Activated CD4-positive, alpha-beta T cell treated with anti-CD3 and anti-CD28 coated beads, Interleukin-2, amount 10 ng/mL, durations not matched to agents 7 days and 5 days (primary cell): ENCODE results near the gene UBE2Z. TPM values are rescaled to one million over a fixed set of nuclear protein-coding genes. Genes with fewer than 3 reads are reported as not detected.
A peak's percentile ranks its signal among the peaks of the same experiment; 100 is the strongest.
"Not testable (repeated sequence)": the region's sequence is repeated elsewhere in the genome, so short reads cannot be mapped to it uniquely, and the experiment has no call there.

Experiments used
- CTCF ChIA-PET: fragments of 350-600 bp; sonication (Branson Sonifier 250); formaldehyde crosslinking; loops from one replicate; lab custom pipeline; 2021; ENCODE audit warnings: antibody characterized with exemption; lab: Charles Lee
- POLR2A ChIA-PET: fragments of 350-600 bp; sonication (Branson Sonifier 250); formaldehyde crosslinking; loops from one replicate; lab custom pipeline; 2021; ENCODE audit warnings: antibody characterized with exemption; lab: Charles Lee
- DNase-seq: peaks from one replicate; pipeline ENCODE4 v3.0.0-alpha.2; 2020
- H3K27ac Mint-ChIP-seq: one replicate; pipeline ENCODE4 v1.8.0; 2021; ENCODE audit warnings: mild to moderate bottlenecking, moderate library complexity, mixed read lengths
- H3K27me3 Mint-ChIP-seq: one replicate; pipeline ENCODE4 v1.8.0; 2021; ENCODE audit warnings: mixed read lengths
- H3K36me3 Mint-ChIP-seq: one replicate; pipeline ENCODE4 v1.8.0; 2021; ENCODE audit warnings: low read depth, mixed read lengths
- H3K4me1 Mint-ChIP-seq: one replicate; pipeline ENCODE4 v1.8.0; 2021; ENCODE audit warnings: mixed read lengths
- H3K4me3 Mint-ChIP-seq: one replicate; pipeline ENCODE4 v1.8.0; 2021; ENCODE audit warnings: mild to moderate bottlenecking, moderate library complexity, mixed read lengths
- H3K9me3 Mint-ChIP-seq: one replicate; pipeline ENCODE4 v1.8.0; 2021; ENCODE audit warnings: mixed read lengths
- total RNA-seq, 2 experiments: library from RNA; stranded (reverse); gene quantifications; one replicate each; pipeline ENCODE4 v1.2.3, GENCODE V29; 2021

Gene UBE2Z
- total RNA-seq, 2 experiments from 2014 or later: 74.5 to 76.5 TPM

- peaks cover 63% of the 10 kb centered on the region for H3K36me3 Mint-ChIP-seq
- no peak for DNase-seq
- ChIA-PET CTCF (interaction anchor here (1.2 to 2.0 kb wide), 3 partner anchors 8 to 22 kb away, joined by 3 to 5 read pairs (median 4); partner anchors contain the start of gene SNF8), POLR2A (no interaction called here)
- no peak overlapping the region for H3K4me3 Mint-ChIP-seq
- H3K9me3 Mint-ChIP-seq: no peaks in the 10 kb centered on the region
- no peak overlapping the region for H3K27ac Mint-ChIP-seq
- H3K27me3 Mint-ChIP-seq: no peaks in the 10 kb centered on the region
- no peaks in the 10 kb centered on the region for H3K4me1 Mint-ChIP-seq
These were observed 22.2 kb downstream of the UBE2Z start for GRCh38 chr17:48930435-48930873.

- Mint-ChIP-seq H3K9me3 (no peaks in the 10 kb centered on the region), H3K27ac (no peak overlapping the region), H3K27me3 (no peaks in the 10 kb centered on the region), H3K4me3 (no peak overlapping the region), H3K4me1 (no peaks in the 10 kb centered on the region), H3K36me3 (peaks cover 62% of the 10 kb centered on the region)
- CTCF ChIA-PET: interaction anchor here (1.0 kb wide), 1 partner anchor 119 kb away, joined by 3 read pairs; no protein-coding TSS in a partner anchor
- POLR2A ChIA-PET: no interaction called here
- DNase-seq: no peak
These were observed 24.8 kb downstream of the UBE2Z start for GRCh38 chr17:48933035-48933434.

GRCh38 chr17:48944515-48945260 is 36.5 kb downstream of the UBE2Z start, which contains the start of gene SNF8:
SNF8 (minus strand) TSS chr17:48944842; CDS start chr17:48944734, 108 bp downstream.
- DNase-seq: peak; percentile 95
- ChIA-PET CTCF (interaction anchor here (0.6 to 1.4 kb wide), 7 partner anchors 12 to 456 kb away, joined by 3 to 5 read pairs (median 3); no protein-coding TSS in a partner anchor), POLR2A (interaction anchor here (0.5 to 0.9 kb wide), 2 partner anchors 47 to 510 kb away, joined by 4 to 9 read pairs; no protein-coding TSS in a partner anchor)
- H3K27ac Mint-ChIP-seq: peak within 1 kb of the TSS; percentile 100
- H3K27me3 Mint-ChIP-seq: no peaks in the 10 kb centered on the region
- peaks cover 13% of the 10 kb centered on the region for H3K36me3 Mint-ChIP-seq
- peak within 1 kb of the TSS; percentile 100 for H3K4me3 Mint-ChIP-seq
- peaks cover 25% of the 10 kb centered on the region for H3K4me1 Mint-ChIP-seq
- no peaks in the 10 kb centered on the region for H3K9me3 Mint-ChIP-seq

GRCh38 chr17:48945261-48945651 is 37.0 kb downstream of the UBE2Z start:
- CTCF ChIA-PET: interaction anchor here (1.0 to 1.4 kb wide), 3 partner anchors 14 to 202 kb away, joined by 3 to 5 read pairs (median 3); no protein-coding TSS in a partner anchor
- not testable (repeated sequence) for H3K9me3 Mint-ChIP-seq, H3K27me3 Mint-ChIP-seq, DNase-seq
- POLR2A ChIA-PET: interaction anchor here (0.9 kb wide), 1 partner anchor 47 kb away, joined by 4 read pairs; no protein-coding TSS in a partner anchor
- Mint-ChIP-seq H3K27ac (peak overlapping the region; percentile 100), H3K36me3 (peaks cover 13% of the 10 kb centered on the region), H3K4me1 (peaks cover 25% of the 10 kb centered on the region), H3K4me3 (peak overlapping the region; percentile 100)

GRCh38 chr17:48951572-48951971 is 43.4 kb downstream of the UBE2Z start:
- H3K27ac Mint-ChIP-seq: no peak overlapping the region
- DNase-seq: no peak
- peaks cover 5% of the 10 kb centered on the region for H3K27me3 Mint-ChIP-seq
- H3K4me3 Mint-ChIP-seq: no peak overlapping the region
- H3K36me3 Mint-ChIP-seq: no peaks in the 10 kb centered on the region
- POLR2A ChIA-PET: no interaction called here
- H3K9me3 Mint-ChIP-seq: no peaks in the 10 kb centered on the region
- CTCF ChIA-PET: interaction anchor here (0.9 kb wide), 1 partner anchor 21 kb away, joined by 4 read pairs; no protein-coding TSS in a partner anchor
- H3K4me1 Mint-ChIP-seq: no peaks in the 10 kb centered on the region

- Mint-ChIP-seq H3K4me1 (no peaks in the 10 kb centered on the region), H3K27me3 (peaks cover 5% of the 10 kb centered on the region), H3K36me3 (no peaks in the 10 kb centered on the region), H3K4me3 (no peak overlapping the region), H3K27ac (no peak overlapping the region), H3K9me3 (no peaks in the 10 kb centered on the region)
- DNase-seq: no peak
- ChIA-PET CTCF (interaction anchor here (0.9 to 1.3 kb wide), 2 partner anchors 9 to 13 kb away, joined by 3 to 4 read pairs; no protein-coding TSS in a partner anchor), POLR2A (interaction anchor here (0.6 kb wide), 1 partner anchor 951 kb away, joined by 15 read pairs; no protein-coding TSS in a partner anchor)
These were observed 44.7 kb downstream of the UBE2Z start for GRCh38 chr17:48952904-48953303.

- Mint-ChIP-seq H3K9me3 (no peaks in the 10 kb centered on the region), H3K27me3 (peaks cover 8% of the 10 kb centered on the region), H3K4me1 (no peaks in the 10 kb centered on the region), H3K27ac (no peak overlapping the region), H3K36me3 (no peaks in the 10 kb centered on the region), H3K4me3 (no peak overlapping the region)
- ChIA-PET CTCF (no interaction called here), POLR2A (no interaction called here)
- no peak for DNase-seq
These were observed 46.1 kb downstream of the UBE2Z start for GRCh38 chr17:48954300-48954755.

- H3K9me3 Mint-ChIP-seq: no peaks in the 10 kb centered on the region
- ChIA-PET POLR2A (no interaction called here), CTCF (interaction anchor here (0.6 kb wide), 1 partner anchor 108 kb away, joined by 3 read pairs; no protein-coding TSS in a partner anchor)
- peaks cover 24% of the 10 kb centered on the region for H3K27me3 Mint-ChIP-seq
- H3K27ac Mint-ChIP-seq: no peak overlapping the region
- H3K36me3 Mint-ChIP-seq: no peaks in the 10 kb centered on the region
- no peak overlapping the region for H3K4me3 Mint-ChIP-seq
- no peak for DNase-seq
- no peaks in the 10 kb centered on the region for H3K4me1 Mint-ChIP-seq
These were observed 52.8 kb downstream of the UBE2Z start for GRCh38 chr17:48960834-48961515.

GRCh38 chr17:48961516-48962233 is 53.5 kb downstream of the UBE2Z start:
- no peaks in the 10 kb centered on the region for H3K36me3 Mint-ChIP-seq
- DNase-seq: no peak
- H3K4me3 Mint-ChIP-seq: no peak overlapping the region
- H3K27ac Mint-ChIP-seq: no peak overlapping the region
- POLR2A ChIA-PET: no interaction called here
- H3K4me1 Mint-ChIP-seq: no peaks in the 10 kb centered on the region
- H3K9me3 Mint-ChIP-seq: no peaks in the 10 kb centered on the region
- H3K27me3 Mint-ChIP-seq: peaks cover 22% of the 10 kb centered on the region
- CTCF ChIA-PET: interaction anchor here (0.6 to 1.5 kb wide), 2 partner anchors 9 to 25 kb away, joined by 3 to 4 read pairs; no protein-coding TSS in a partner anchor

GRCh38 chr17:48970224-48970623 is 62.0 kb downstream of the UBE2Z start:
- no peaks in the 10 kb centered on the region for H3K36me3 Mint-ChIP-seq
- ChIA-PET CTCF (interaction anchor here (1.7 kb wide), 1 partner anchor 11 kb away, joined by 3 read pairs; no protein-coding TSS in a partner anchor), POLR2A (no interaction called here)
- no peak for DNase-seq
- no peak overlapping the region for H3K4me3 Mint-ChIP-seq
- no peak overlapping the region for H3K27ac Mint-ChIP-seq
- H3K9me3 Mint-ChIP-seq: no peaks in the 10 kb centered on the region
- peaks cover 28% of the 10 kb centered on the region for H3K27me3 Mint-ChIP-seq
- H3K4me1 Mint-ChIP-seq: no peaks in the 10 kb centered on the region

- Mint-ChIP-seq H3K27me3 (peaks cover 28% of the 10 kb centered on the region), H3K4me3 (no peak overlapping the region), H3K36me3 (no peaks in the 10 kb centered on the region), H3K9me3 (no peaks in the 10 kb centered on the region), H3K4me1 (no peaks in the 10 kb centered on the region), H3K27ac (no peak overlapping the region)
- POLR2A ChIA-PET: no interaction called here
- CTCF ChIA-PET: interaction anchor here (1.7 kb wide), 1 partner anchor 12 kb away, joined by 3 read pairs; no protein-coding TSS in a partner anchor
- DNase-seq: no peak
These were observed 62.9 kb downstream of the UBE2Z start for GRCh38 chr17:48970865-48971687.
